ENCODE measurements around the gene CHKB.

The CHKB gene

DNA sequence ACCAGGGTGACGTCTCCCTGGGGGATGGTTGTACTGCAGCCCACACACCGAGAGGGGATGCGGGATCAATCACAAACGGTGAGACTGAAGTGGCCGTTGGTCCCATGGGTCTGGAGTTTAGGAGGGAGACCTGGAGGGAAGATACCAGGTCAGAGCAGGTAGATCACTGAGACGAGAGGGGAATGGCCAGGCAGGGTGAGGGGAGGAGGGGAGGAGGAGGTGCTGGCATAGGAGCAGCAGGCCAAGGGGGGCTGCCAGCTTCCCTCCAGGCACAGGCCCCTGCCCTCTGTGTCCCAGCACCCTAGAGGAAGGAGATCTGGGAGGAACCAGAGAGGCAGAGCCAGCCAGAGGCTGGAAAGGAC lies 25.0 kb upstream of the CHKB start:
- ChIA-PET CTCF (interaction anchor here (0.7 to 1.9 kb wide), 2 partner anchors 45 to 62 kb away, joined by 3 to 5 read pairs; partner anchors contain the start of genes KLHDC7B and SYCE3), POLR2A (no interaction called here)
- Histone ChIP-seq H3K4me3 (ENCODE audit: low read depth, low read length) (no peak overlapping the region), H3K4me1 (ENCODE audit: control insufficient read depth, insufficient read depth, low read length) (peaks cover 4% of the 10 kb centered on the region; the same call in 1 of the 2 replicates), H3K36me3 (ENCODE audit: control insufficient read depth in 2 of 2, insufficient read depth in 1 of 2, low read length in 2 of 2) (peaks cover 0 to 70% of the 10 kb centered on the region in 2 experiments; a peak in 1 of 3 replicates), H3K9me3 (ENCODE audit: control insufficient read depth, insufficient read depth, low read depth, low read length) (no peaks in the 10 kb centered on the region), H3K27ac (ENCODE audit: extremely low read depth, low read depth, low read length) (no peak overlapping the region)
- TF ChIP-seq ZNF10 (tag by site-specific recombination; IDR thresholded peaks at IDR 0.05) (no peak), HOXA7 (CRISPR knock-in tag; IDR thresholded peaks at IDR 0.05; ENCODE audit: borderline replicate concordance) (no peak), ZNF549 (tag by site-specific recombination; IDR thresholded peaks at IDR 0.05) (no peak), BCL11A (tag by site-specific recombination; IDR thresholded peaks at IDR 0.05; ENCODE audit: low read depth) (no peak), KLF16 (tag by site-specific recombination; IDR thresholded peaks at IDR 0.05) (no peak), SALL2 (tag by site-specific recombination; IDR thresholded peaks at IDR 0.05; ENCODE audit: borderline replicate concordance) (no peak), ZNF843 (tag by site-specific recombination; IDR thresholded peaks at IDR 0.05) (no peak), KLF1 (tag by site-specific recombination; IDR thresholded peaks at IDR 0.05) (no peak), YY1 (tag by site-specific recombination; IDR thresholded peaks at IDR 0.05) (no peak), MZF1 (tag by site-specific recombination; IDR thresholded peaks at IDR 0.05; ENCODE audit: borderline replicate concordance) (no peak), ZNF510 (tag by site-specific recombination; IDR thresholded peaks at IDR 0.05; ENCODE audit: insufficient replicate concordance) (no peak)
- TF ChIP-seq, protein P1, sequence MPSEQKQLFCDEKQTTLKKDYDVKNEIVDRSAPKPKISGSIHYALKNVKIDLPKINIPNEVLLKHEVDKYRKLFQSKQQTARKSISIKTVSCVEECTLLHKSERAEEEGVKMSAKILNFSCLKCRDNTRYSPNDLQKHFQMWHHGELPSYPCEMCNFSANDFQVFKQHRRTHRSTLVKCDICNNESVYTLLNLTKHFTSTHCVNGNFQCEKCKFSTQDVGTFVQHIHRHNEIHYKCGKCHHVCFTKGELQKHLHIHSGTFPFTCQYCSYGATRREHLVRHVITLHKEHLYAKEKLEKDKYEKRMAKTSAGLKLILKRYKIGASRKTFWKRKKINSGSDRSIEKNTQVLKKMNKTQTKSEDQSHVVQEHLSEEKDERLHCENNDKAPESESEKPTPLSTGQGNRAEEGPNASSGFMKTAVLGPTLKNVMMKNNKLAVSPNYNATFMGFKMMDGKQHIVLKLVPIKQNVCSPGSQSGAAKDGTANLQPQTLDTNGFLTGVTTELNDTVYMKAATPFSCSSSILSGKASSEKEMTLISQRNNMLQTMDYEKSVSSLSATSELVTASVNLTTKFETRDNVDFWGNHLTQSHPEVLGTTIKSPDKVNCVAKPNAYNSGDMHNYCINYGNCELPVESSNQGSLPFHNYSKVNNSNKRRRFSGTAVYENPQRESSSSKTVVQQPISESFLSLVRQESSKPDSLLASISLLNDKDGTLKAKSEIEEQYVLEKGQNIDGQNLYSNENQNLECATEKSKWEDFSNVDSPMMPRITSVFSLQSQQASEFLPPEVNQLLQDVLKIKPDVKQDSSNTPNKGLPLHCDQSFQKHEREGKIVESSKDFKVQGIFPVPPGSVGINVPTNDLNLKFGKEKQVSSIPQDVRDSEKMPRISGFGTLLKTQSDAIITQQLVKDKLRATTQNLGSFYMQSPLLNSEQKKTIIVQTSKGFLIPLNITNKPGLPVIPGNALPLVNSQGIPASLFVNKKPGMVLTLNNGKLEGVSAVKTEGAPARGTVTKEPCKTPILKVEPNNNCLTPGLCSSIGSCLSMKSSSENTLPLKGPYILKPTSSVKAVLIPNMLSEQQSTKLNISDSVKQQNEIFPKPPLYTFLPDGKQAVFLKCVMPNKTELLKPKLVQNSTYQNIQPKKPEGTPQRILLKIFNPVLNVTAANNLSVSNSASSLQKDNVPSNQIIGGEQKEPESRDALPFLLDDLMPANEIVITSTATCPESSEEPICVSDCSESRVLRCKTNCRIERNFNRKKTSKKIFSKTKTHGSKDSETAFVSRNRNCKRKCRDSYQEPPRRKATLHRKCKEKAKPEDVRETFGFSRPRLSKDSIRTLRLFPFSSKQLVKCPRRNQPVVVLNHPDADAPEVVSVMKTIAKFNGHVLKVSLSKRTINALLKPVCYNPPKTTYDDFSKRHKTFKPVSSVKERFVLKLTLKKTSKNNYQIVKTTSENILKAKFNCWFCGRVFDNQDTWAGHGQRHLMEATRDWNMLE (tag by site-specific recombination; conservative IDR thresholded peaks at IDR 0.05; ENCODE audit: low read depth), result no peak
- TF ChIP-seq, protein P2, sequence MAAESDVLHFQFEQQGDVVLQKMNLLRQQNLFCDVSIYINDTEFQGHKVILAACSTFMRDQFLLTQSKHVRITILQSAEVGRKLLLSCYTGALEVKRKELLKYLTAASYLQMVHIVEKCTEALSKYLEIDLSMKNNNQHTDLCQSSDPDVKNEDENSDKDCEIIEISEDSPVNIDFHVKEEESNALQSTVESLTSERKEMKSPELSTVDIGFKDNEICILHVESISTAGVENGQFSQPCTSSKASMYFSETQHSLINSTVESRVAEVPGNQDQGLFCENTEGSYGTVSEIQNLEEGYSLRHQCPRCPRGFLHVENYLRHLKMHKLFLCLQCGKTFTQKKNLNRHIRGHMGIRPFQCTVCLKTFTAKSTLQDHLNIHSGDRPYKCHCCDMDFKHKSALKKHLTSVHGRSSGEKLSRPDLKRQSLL (tag by site-specific recombination; IDR thresholded peaks at IDR 0.05), result no peak
- TF ChIP-seq, protein P3, sequence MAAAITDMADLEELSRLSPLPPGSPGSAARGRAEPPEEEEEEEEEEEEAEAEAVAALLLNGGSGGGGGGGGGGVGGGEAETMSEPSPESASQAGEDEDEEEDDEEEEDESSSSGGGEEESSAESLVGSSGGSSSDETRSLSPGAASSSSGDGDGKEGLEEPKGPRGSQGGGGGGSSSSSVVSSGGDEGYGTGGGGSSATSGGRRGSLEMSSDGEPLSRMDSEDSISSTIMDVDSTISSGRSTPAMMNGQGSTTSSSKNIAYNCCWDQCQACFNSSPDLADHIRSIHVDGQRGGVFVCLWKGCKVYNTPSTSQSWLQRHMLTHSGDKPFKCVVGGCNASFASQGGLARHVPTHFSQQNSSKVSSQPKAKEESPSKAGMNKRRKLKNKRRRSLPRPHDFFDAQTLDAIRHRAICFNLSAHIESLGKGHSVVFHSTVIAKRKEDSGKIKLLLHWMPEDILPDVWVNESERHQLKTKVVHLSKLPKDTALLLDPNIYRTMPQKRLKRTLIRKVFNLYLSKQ (tag by site-specific recombination; IDR thresholded peaks at IDR 0.05; ENCODE audit: borderline replicate concordance), result no peak
- TF ChIP-seq, protein P4, sequence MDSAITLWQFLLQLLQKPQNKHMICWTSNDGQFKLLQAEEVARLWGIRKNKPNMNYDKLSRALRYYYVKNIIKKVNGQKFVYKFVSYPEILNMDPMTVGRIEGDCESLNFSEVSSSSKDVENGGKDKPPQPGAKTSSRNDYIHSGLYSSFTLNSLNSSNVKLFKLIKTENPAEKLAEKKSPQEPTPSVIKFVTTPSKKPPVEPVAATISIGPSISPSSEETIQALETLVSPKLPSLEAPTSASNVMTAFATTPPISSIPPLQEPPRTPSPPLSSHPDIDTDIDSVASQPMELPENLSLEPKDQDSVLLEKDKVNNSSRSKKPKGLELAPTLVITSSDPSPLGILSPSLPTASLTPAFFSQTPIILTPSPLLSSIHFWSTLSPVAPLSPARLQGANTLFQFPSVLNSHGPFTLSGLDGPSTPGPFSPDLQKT (IDR thresholded peaks at IDR 0.05; ENCODE audit: borderline replicate concordance, low read depth, low read length), result no peak
- TF ChIP-seq, protein P5, sequence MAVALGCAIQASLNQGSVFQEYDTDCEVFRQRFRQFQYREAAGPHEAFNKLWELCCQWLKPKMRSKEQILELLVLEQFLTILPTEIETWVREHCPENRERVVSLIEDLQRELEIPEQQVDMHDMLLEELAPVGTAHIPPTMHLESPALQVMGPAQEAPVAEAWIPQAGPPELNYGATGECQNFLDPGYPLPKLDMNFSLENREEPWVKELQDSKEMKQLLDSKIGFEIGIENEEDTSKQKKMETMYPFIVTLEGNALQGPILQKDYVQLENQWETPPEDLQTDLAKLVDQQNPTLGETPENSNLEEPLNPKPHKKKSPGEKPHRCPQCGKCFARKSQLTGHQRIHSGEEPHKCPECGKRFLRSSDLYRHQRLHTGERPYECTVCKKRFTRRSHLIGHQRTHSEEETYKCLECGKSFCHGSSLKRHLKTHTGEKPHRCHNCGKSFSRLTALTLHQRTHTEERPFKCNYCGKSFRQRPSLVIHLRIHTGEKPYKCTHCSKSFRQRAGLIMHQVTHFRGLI (tag by site-specific recombination; IDR thresholded peaks at IDR 0.05), result no peak
- TF ChIP-seq, protein P6, sequence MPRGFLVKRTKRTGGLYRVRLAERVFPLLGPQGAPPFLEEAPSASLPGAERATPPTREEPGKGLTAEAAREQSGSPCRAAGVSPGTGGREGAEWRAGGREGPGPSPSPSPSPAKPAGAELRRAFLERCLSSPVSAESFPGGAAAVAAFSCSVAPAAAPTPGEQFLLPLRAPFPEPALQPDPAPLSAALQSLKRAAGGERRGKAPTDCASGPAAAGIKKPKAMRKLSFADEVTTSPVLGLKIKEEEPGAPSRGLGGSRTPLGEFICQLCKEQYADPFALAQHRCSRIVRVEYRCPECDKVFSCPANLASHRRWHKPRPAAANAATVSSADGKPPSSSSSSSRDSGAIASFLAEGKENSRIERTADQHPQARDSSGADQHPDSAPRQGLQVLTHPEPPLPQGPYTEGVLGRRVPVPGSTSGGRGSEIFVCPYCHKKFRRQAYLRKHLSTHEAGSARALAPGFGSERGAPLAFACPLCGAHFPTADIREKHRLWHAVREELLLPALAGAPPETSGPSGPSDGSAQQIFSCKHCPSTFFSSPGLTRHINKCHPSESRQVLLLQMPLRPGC (tag by site-specific recombination; IDR thresholded peaks at IDR 0.05), result no peak
- TF ChIP-seq, protein P7, sequence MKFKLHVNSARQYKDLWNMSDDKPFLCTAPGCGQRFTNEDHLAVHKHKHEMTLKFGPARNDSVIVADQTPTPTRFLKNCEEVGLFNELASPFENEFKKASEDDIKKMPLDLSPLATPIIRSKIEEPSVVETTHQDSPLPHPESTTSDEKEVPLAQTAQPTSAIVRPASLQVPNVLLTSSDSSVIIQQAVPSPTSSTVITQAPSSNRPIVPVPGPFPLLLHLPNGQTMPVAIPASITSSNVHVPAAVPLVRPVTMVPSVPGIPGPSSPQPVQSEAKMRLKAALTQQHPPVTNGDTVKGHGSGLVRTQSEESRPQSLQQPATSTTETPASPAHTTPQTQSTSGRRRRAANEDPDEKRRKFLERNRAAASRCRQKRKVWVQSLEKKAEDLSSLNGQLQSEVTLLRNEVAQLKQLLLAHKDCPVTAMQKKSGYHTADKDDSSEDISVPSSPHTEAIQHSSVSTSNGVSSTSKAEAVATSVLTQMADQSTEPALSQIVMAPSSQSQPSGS (tag by site-specific recombination; IDR thresholded peaks at IDR 0.05; ENCODE audit: low read depth), result no peak
- TF ChIP-seq, protein P8, sequence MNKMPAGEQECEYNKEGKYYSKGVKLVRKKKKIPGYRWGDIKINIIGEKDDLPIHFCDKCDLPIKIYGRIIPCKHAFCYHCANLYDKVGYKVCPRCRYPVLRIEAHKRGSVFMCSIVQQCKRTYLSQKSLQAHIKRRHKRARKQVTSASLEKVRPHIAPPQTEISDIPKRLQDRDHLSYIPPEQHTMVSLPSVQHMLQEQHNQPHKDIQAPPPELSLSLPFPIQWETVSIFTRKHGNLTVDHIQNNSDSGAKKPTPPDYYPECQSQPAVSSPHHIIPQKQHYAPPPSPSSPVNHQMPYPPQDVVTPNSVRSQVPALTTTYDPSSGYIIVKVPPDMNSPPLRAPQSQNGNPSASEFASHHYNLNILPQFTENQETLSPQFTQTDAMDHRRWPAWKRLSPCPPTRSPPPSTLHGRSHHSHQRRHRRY (tag by site-specific recombination; IDR thresholded peaks at IDR 0.05), result no peak
- TF ChIP-seq, protein P9, sequence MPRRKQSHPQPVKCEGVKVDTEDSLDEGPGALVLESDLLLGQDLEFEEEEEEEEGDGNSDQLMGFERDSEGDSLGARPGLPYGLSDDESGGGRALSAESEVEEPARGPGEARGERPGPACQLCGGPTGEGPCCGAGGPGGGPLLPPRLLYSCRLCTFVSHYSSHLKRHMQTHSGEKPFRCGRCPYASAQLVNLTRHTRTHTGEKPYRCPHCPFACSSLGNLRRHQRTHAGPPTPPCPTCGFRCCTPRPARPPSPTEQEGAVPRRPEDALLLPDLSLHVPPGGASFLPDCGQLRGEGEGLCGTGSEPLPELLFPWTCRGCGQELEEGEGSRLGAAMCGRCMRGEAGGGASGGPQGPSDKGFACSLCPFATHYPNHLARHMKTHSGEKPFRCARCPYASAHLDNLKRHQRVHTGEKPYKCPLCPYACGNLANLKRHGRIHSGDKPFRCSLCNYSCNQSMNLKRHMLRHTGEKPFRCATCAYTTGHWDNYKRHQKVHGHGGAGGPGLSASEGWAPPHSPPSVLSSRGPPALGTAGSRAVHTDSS (tag by site-specific recombination; IDR thresholded peaks at IDR 0.05), result no peak
